Keratinocyte (primary cell): ENCODE data around the gene FUT6. TPM values are rescaled to one million over a fixed set of nuclear protein-coding genes. Genes with fewer than 3 reads are reported as not detected.

Experiments
- DNase-seq: peaks from one replicate; pipeline ENCODE4 v3.0.0-alpha.2; 2011; ENCODE audit warnings: low read depth, missing footprints, low spot score
- FAIRE-seq: peaks from 2 replicates; lab custom pipeline; 2011; peaks lifted over from hg19 to GRCh38; lab: Jason Lieb, UNC
- H2AFZ ChIP-seq: 2 replicates; pipeline ENCODE4 v1.6.0; 2012; ENCODE audit warnings: low read length, control low read depth, inconsistent platforms; ENCODE audit not compliant: control insufficient read depth
- H3K27ac ChIP-seq: 2 replicates; pipeline ENCODE4 v1.5.1; 2011; ENCODE audit warnings: low read length; ENCODE audit not compliant: control insufficient read depth, insufficient read depth
- H3K27me3 ChIP-seq: 3 replicates; pipeline ENCODE4 v1.6.0; 2011; ENCODE audit warnings: low read length; ENCODE audit not compliant: control insufficient read depth, insufficient read depth; ENCODE audit errors: extremely low read depth
- H3K36me3 ChIP-seq, 2 experiments: 2 replicates in 1 of 2; 3 replicates in 1 of 2; pipeline ENCODE4 v1.5.1; 2011; ENCODE audit warnings: low read length in 2 of 2, mild to moderate bottlenecking in 1 of 2; ENCODE audit not compliant: control insufficient read depth in 2 of 2, insufficient read depth in 2 of 2; ENCODE audit errors: extremely low read depth in 1 of 2
- H3K4me1 ChIP-seq: 3 replicates; pipeline ENCODE4 v1.5.1; 2011; ENCODE audit warnings: low read length; ENCODE audit not compliant: control insufficient read depth, insufficient read depth; ENCODE audit errors: extremely low read depth
- H3K4me2 ChIP-seq: 3 replicates; pipeline ENCODE4 v1.6.0; 2011; ENCODE audit warnings: low read depth, low read length; ENCODE audit not compliant: control insufficient read depth, insufficient read depth; ENCODE audit errors: extremely low read depth
- H3K4me3 ChIP-seq, 3 experiments: fragments of 200-600 bp in 1 of 3; sonication (generic) in 1 of 3; 2 replicates in 2 of 3; 3 replicates in 1 of 3; pipeline ENCODE4 v1.5.1; 2011 to 2016; ENCODE audit warnings: low read length in 3 of 3, mild to moderate bottlenecking in 3 of 3, control low read depth in 2 of 3, inconsistent platforms in 1 of 3, low read depth in 1 of 3, mixed read lengths in 1 of 3, mixed run types in 1 of 3, moderate library complexity in 1 of 3; ENCODE audit not compliant: control insufficient read depth in 2 of 3, insufficient read depth in 2 of 3; ENCODE audit errors: extremely low read depth in 1 of 3
- H3K79me2 ChIP-seq: 2 replicates; pipeline ENCODE4 v1.6.0; 2012; ENCODE audit warnings: low read length; ENCODE audit not compliant: control insufficient read depth, insufficient read depth
- H3K9ac ChIP-seq: 3 replicates; pipeline ENCODE4 v1.6.0; 2011; ENCODE audit warnings: low read length; ENCODE audit not compliant: control insufficient read depth, insufficient read depth; ENCODE audit errors: extremely low read depth
- H3K9me1 ChIP-seq: 3 replicates; pipeline ENCODE4 v1.6.0; 2011; ENCODE audit warnings: low read length; ENCODE audit not compliant: control insufficient read depth, insufficient read depth; ENCODE audit errors: extremely low read depth
- H3K9me3 ChIP-seq: 2 replicates; pipeline ENCODE4 v1.5.1; 2012; ENCODE audit warnings: low read depth, low read length; ENCODE audit not compliant: control insufficient read depth
- H4K20me1 ChIP-seq: 3 replicates; pipeline ENCODE4 v1.6.0; 2011; ENCODE audit warnings: low read length; ENCODE audit not compliant: control insufficient read depth, insufficient read depth; ENCODE audit errors: extremely low read depth
- EZH2 ChIP-seq: IDR thresholded peaks from one replicate; pipeline ENCODE4 v1.6.1; 2012; ENCODE audit warnings: inconsistent platforms, mild to moderate bottlenecking, low read length, moderate library complexity
- dilution Hi-C: fragments of 300-500 bp; cut with MboI; formaldehyde crosslinking; loops from one replicate; pipeline ENCODE4 v1.7.0; 2020; ENCODE audit warnings: low sequenced_read_pairs; ENCODE audit not compliant: extremely low pct_ligation_motif_present
- polyA plus RNA-seq, 5 experiments: library from polyadenylated mRNA; depleted of rRNA in 3 of 5; stranded (reverse) in 3 of 5; stranded (forward) in 1 of 5; unstranded in 1 of 5; fragments of >200 nt; gene quantifications; 1 replicate in 1 of 5; 2 replicates in 3 of 5; 3 replicates in 1 of 5; pipeline versions ENCODE4 v1.2.1 to v1.2.3, GENCODE V29; 2011 to 2012; ENCODE audit warnings: missing spikeins in 2 of 5, low read depth in 1 of 5, low replicate concordance in 1 of 5
- TF ChIP-seq, protein P1 (sequence below), 3 experiments: IDR thresholded peaks in 1 of 3; conservative IDR thresholded peaks in 1 of 3; optimal IDR thresholded peaks in 1 of 3; 2 replicates in 2 of 3; 3 replicates in 1 of 3; pipeline versions ENCODE3 to v1.5.1; 2011; ENCODE audit warnings: low read length in 3 of 3, mild to moderate bottlenecking in 3 of 3, moderate library complexity in 2 of 3, control low read depth in 1 of 3, inconsistent platforms in 1 of 3; ENCODE audit not compliant: insufficient read depth in 2 of 3; ENCODE audit errors: extremely low read depth in 1 of 3

The FUT6 gene
- polyA plus RNA-seq, 1 donor (not counting 4 experiments of a cell fraction or from before 2014, with no cell fraction given): not detected

DNA sequence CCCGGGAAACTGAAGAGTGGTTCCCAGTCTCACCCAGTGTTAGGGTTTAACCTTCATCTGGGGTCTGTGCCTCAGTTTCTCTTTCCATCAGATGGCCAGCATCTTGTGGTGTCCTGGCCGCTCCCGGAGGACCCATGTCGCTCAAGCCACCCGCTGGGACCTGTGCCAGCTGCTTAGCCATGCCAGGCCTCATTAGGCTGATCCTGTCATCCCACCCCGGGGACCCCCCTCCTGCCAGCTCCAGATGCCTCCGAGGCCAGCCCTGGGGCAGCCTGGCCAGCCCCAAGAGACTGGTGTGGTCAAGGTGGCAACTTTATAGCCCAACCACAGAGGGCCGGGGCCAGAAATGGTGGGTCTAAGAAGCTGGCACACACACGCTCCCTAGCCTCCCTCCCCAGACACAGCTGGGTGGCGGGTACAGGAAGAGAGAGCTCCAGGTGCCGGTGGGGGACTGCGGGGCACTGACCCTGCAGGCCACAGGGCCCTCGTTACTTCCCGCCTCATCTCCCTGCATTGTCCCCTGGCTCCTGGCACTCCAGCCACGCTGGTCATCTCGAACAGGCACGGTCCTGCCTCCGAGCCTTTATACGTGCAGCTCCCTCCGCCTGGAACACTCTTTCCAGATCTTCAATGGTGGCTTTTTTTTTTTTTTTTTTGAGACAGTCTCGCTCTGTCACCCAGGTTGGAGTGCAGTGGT lies 31.2 kb downstream of the FUT6 start:
- DNase-seq: no peak
- Histone ChIP-seq H3K27me3 (peaks cover 27% of the 10 kb centered on the region), H3K79me2 (no peaks in the 10 kb centered on the region), H3K27ac (no peak overlapping the region), H3K36me3 (no peaks in the 10 kb centered on the region), H3K4me3 (no peak overlapping the region), H3K4me2 (no peak overlapping the region), H4K20me1 (peaks cover 2% of the 10 kb centered on the region), H2AFZ (no peak overlapping the region), H3K4me1 (peaks cover 6% of the 10 kb centered on the region), H3K9me3 (no peaks in the 10 kb centered on the region), H3K9me1 (no peaks in the 10 kb centered on the region), H3K9ac (no peak overlapping the region)
- no peak for FAIRE-seq
- dilution Hi-C loops: no loop called here
- TF ChIP-seq EZH2: no peak
- TF ChIP-seq, protein P1, sequence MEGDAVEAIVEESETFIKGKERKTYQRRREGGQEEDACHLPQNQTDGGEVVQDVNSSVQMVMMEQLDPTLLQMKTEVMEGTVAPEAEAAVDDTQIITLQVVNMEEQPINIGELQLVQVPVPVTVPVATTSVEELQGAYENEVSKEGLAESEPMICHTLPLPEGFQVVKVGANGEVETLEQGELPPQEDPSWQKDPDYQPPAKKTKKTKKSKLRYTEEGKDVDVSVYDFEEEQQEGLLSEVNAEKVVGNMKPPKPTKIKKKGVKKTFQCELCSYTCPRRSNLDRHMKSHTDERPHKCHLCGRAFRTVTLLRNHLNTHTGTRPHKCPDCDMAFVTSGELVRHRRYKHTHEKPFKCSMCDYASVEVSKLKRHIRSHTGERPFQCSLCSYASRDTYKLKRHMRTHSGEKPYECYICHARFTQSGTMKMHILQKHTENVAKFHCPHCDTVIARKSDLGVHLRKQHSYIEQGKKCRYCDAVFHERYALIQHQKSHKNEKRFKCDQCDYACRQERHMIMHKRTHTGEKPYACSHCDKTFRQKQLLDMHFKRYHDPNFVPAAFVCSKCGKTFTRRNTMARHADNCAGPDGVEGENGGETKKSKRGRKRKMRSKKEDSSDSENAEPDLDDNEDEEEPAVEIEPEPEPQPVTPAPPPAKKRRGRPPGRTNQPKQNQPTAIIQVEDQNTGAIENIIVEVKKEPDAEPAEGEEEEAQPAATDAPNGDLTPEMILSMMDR (optimal IDR thresholded peaks at IDR 0.05 in 1 of 3, IDR thresholded peaks at IDR 0.05 in 1 of 3, conservative IDR thresholded peaks at IDR 0.05 in 1 of 3; ENCODE audit: extremely low read depth in 1 of 3, insufficient read depth in 2 of 3, low read length in 3 of 3): no peak

DNA sequence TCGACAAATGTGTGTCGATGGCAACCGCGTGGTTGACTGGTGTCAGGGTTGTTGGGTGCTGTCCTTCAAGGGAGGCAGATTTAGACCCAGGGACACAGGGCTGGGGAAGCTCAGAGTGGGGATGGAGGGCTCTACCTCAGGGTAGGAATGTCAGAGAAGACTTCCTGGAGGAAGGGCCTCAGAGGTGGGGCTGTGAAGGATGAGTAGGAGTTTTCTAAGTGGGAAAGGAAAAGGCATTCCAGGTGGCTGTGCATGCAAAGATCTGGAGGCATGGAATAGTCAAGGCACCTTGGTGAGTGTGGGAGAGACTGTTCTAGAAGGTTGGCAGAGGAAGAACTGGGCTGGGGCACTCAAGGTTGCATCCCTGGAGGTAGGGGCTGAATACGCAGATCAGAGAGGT lies 32.6 kb downstream of the FUT6 start:
- no peak overlapping the region for H3K9ac ChIP-seq
- dilution Hi-C loops: no loop called here
- H3K9me3 ChIP-seq: no peaks in the 10 kb centered on the region
- H3K36me3 ChIP-seq: no peaks in the 10 kb centered on the region
- no peak overlapping the region for H2AFZ ChIP-seq
- H3K27ac ChIP-seq: no peak overlapping the region
- FAIRE-seq (no peak), DNase-seq (no peak)
- H3K79me2 ChIP-seq: no peaks in the 10 kb centered on the region
- TF ChIP-seq, protein P1 (optimal IDR thresholded peaks at IDR 0.05 in 1 of 3, IDR thresholded peaks at IDR 0.05 in 1 of 3, conservative IDR thresholded peaks at IDR 0.05 in 1 of 3; ENCODE audit: extremely low read depth in 1 of 3, insufficient read depth in 2 of 3, low read length in 3 of 3): no peak
- TF ChIP-seq EZH2: no peak
- H3K4me2 ChIP-seq: no peak overlapping the region
- no peaks in the 10 kb centered on the region for H3K9me1 ChIP-seq
- H4K20me1 ChIP-seq: peaks cover 2% of the 10 kb centered on the region
- no peak overlapping the region for H3K4me3 ChIP-seq
- H3K4me1 ChIP-seq: peaks cover 7% of the 10 kb centered on the region
- peaks cover 27% of the 10 kb centered on the region for H3K27me3 ChIP-seq
